ENCODE data around the gene CYP2R1.
"Not testable (repeated sequence)": the region's sequence is repeated elsewhere in the genome, so short reads cannot be mapped to it uniquely, and the experiment has no call there.

CYP2R1 gene

GRCh38 chr11:14898355-14898754 lies 6.3 kb upstream of the CYP2R1 start:
- DNase-seq (ENCODE audit: insufficient read length, low spot score) (no peak), FAIRE-seq (no peak)
- TF ChIP-seq POLR2AphosphoS5 (IDR thresholded peaks at IDR 0.05; ENCODE audit: low read depth, low read length) (no peak), TAF1 (IDR thresholded peaks at IDR 0.05; ENCODE audit: low read depth, low read length) (no peak), SPI1 (IDR thresholded peaks at IDR 0.05; ENCODE audit: low read depth, low read length) (no peak), POLR2A (IDR thresholded peaks at IDR 0.05; ENCODE audit: low read depth, low read length) (no peak), PAX5 (IDR thresholded peaks at IDR 0.05; ENCODE audit: insufficient read depth, low read length, severe bottlenecking) (no peak), POU2F2 (IDR thresholded peaks at IDR 0.05; ENCODE audit: low read depth, low read length) (no peak)

GRCh38 chr11:14894657-14895598 lies 2.9 kb upstream of the CYP2R1 start:
- TF ChIP-seq POLR2AphosphoS5 (IDR thresholded peaks at IDR 0.05; ENCODE audit: low read depth, low read length) (no peak), TAF1 (IDR thresholded peaks at IDR 0.05; ENCODE audit: low read depth, low read length) (no peak), POLR2A (IDR thresholded peaks at IDR 0.05; ENCODE audit: low read depth, low read length) (no peak), POU2F2 (IDR thresholded peaks at IDR 0.05; ENCODE audit: low read depth, low read length) (no peak), SPI1 (IDR thresholded peaks at IDR 0.05; ENCODE audit: low read depth, low read length) (no peak)
- DNase-seq (ENCODE audit: insufficient read length, low spot score) = no peak
- FAIRE-seq = no peak

GRCh38 chr11:14892577-14892976 lies 546 bp upstream of the CYP2R1 start:
- FAIRE-seq = no peak
- TF ChIP-seq POLR2A (IDR thresholded peaks at IDR 0.05; ENCODE audit: low read depth, low read length) (no peak), POU2F2 (IDR thresholded peaks at IDR 0.05; ENCODE audit: low read depth, low read length) (no peak), SPI1 (IDR thresholded peaks at IDR 0.05; ENCODE audit: low read depth, low read length) (no peak), POLR2AphosphoS5 (IDR thresholded peaks at IDR 0.05; ENCODE audit: low read depth, low read length) (no peak), PAX5 (IDR thresholded peaks at IDR 0.05; ENCODE audit: insufficient read depth, low read length, severe bottlenecking) (no peak), TAF1 (IDR thresholded peaks at IDR 0.05; ENCODE audit: low read depth, low read length) (no peak)
- DNase-seq (ENCODE audit: insufficient read length, low spot score) = no peak

GRCh38 chr11:14891143-14892035 lies 642 bp downstream of the CYP2R1 start:
- DNase-seq (ENCODE audit: insufficient read length, low spot score) = peak; percentile 46
- TF ChIP-seq SPI1 (IDR thresholded peaks at IDR 0.05; ENCODE audit: low read depth, low read length) (no peak), PAX5 (IDR thresholded peaks at IDR 0.05; ENCODE audit: insufficient read depth, low read length, severe bottlenecking) (peak; percentile 27)
- no peak for FAIRE-seq

GRCh38 chr11:14886513-14886912 lies 5.5 kb downstream of the CYP2R1 start:
- DNase-seq (ENCODE audit: insufficient read length, low spot score) = no peak
- no peak for FAIRE-seq

GRCh38 chr11:14884667-14885273 lies 7.3 kb downstream of the CYP2R1 start:
- no peak for DNase-seq (ENCODE audit: insufficient read length, low spot score)
- no peak for FAIRE-seq
- TF ChIP-seq SPI1 (IDR thresholded peaks at IDR 0.05; ENCODE audit: low read depth, low read length) = no peak
- no peak for TF ChIP-seq PAX5 (IDR thresholded peaks at IDR 0.05; ENCODE audit: insufficient read depth, low read length, severe bottlenecking)
- TF ChIP-seq TAF1 (IDR thresholded peaks at IDR 0.05; ENCODE audit: low read depth, low read length) = no peak
- TF ChIP-seq POLR2AphosphoS5 (IDR thresholded peaks at IDR 0.05; ENCODE audit: low read depth, low read length) = no peak
- TF ChIP-seq POLR2A (IDR thresholded peaks at IDR 0.05; ENCODE audit: low read depth, low read length) = no peak
- no peak for TF ChIP-seq POU2F2 (IDR thresholded peaks at IDR 0.05; ENCODE audit: low read depth, low read length)

More at GRCh38 chr11:14886513-14886912, 5.5 kb downstream of the CYP2R1 start:
- TF ChIP-seq POLR2AphosphoS5 (IDR thresholded peaks at IDR 0.05; ENCODE audit: low read depth, low read length) (no peak), POU2F2 (IDR thresholded peaks at IDR 0.05; ENCODE audit: low read depth, low read length) (no peak), SPI1 (IDR thresholded peaks at IDR 0.05; ENCODE audit: low read depth, low read length) (no peak), PAX5 (IDR thresholded peaks at IDR 0.05; ENCODE audit: insufficient read depth, low read length, severe bottlenecking) (no peak), POLR2A (IDR thresholded peaks at IDR 0.05; ENCODE audit: low read depth, low read length) (no peak), TAF1 (IDR thresholded peaks at IDR 0.05; ENCODE audit: low read depth, low read length) (no peak)

GRCh38 chr11:14883683-14884082 lies 8.3 kb downstream of the CYP2R1 start:
- not testable (repeated sequence) for FAIRE-seq; DNase-seq (ENCODE audit: insufficient read length, low spot score)

- TF ChIP-seq PAX5 (IDR thresholded peaks at IDR 0.05; ENCODE audit: insufficient read depth, low read length, severe bottlenecking) (no peak), POLR2A (IDR thresholded peaks at IDR 0.05; ENCODE audit: low read depth, low read length) (no peak), POLR2AphosphoS5 (IDR thresholded peaks at IDR 0.05; ENCODE audit: low read depth, low read length) (no peak), SPI1 (IDR thresholded peaks at IDR 0.05; ENCODE audit: low read depth, low read length) (0 out of 2 replicates have a peak, but pooled peaks have one; percentile 5)
- FAIRE-seq = no peak
- DNase-seq (ENCODE audit: insufficient read length, low spot score) = no peak
Observed at GRCh38 chr11:14882196-14882595, 9.8 kb downstream of the CYP2R1 start.

- DNase-seq (ENCODE audit: insufficient read length, low spot score) = no peak
- TF ChIP-seq POU2F2 (IDR thresholded peaks at IDR 0.05; ENCODE audit: low read depth, low read length) (no peak), TAF1 (IDR thresholded peaks at IDR 0.05; ENCODE audit: low read depth, low read length) (no peak), PAX5 (IDR thresholded peaks at IDR 0.05; ENCODE audit: insufficient read depth, low read length, severe bottlenecking) (no peak), POLR2AphosphoS5 (IDR thresholded peaks at IDR 0.05; ENCODE audit: low read depth, low read length) (no peak), SPI1 (IDR thresholded peaks at IDR 0.05; ENCODE audit: low read depth, low read length) (no peak), POLR2A (IDR thresholded peaks at IDR 0.05; ENCODE audit: low read depth, low read length) (no peak)
- no peak for FAIRE-seq
Observed at GRCh38 chr11:14881576-14882193, 10.3 kb downstream of the CYP2R1 start.

Data from GM12891 (cell line).